HG03571 (cell line): ENCODE data around the gene ATG2A.

ENCODE experiments used
- ATAC-seq: cut with Tn5 transposase; IDR thresholded peaks from one replicate; pipeline ENCODE4 v1.9.1; 2021; ENCODE audit not compliant: unreplicated experiment

ATG2A gene

GRCh38 chr11:64872790-64873488 is 44.1 kb downstream of the ATG2A start:
- ATAC-seq, result no peak

- no peak for ATAC-seq
Measured at GRCh38 chr11:64871492-64871891, 45.5 kb downstream of the ATG2A start.

GRCh38 chr11:64870893-64871466 is 46.0 kb downstream of the ATG2A start:
- no peak for ATAC-seq

GRCh38 chr11:64870176-64870892 is 46.7 kb downstream of the ATG2A start:
- ATAC-seq, result no peak

- ATAC-seq, result no peak
Measured at GRCh38 chr11:64869571-64870175, 47.3 kb downstream of the ATG2A start.

GRCh38 chr11:64868904-64869570 is 48.0 kb downstream of the ATG2A start:
- no peak for ATAC-seq

- ATAC-seq, result no peak
Measured at GRCh38 chr11:64867748-64868462, 49.1 kb downstream of the ATG2A start.

GRCh38 chr11:64866173-64866491 is 50.9 kb downstream of the ATG2A start:
- no peak for ATAC-seq

GRCh38 chr11:64865286-64866172 is 51.5 kb downstream of the ATG2A start:
- ATAC-seq, result peak; percentile 36

GRCh38 chr11:64864473-64865285 is 52.3 kb downstream of the ATG2A start:
- ATAC-seq, result peak; percentile 5

GRCh38 chr11:64864135-64864472 is 52.9 kb downstream of the ATG2A start:
- no peak for ATAC-seq

- ATAC-seq, result no peak
Measured at GRCh38 chr11:64863391-64864060, 53.5 kb downstream of the ATG2A start.

GRCh38 chr11:64862987-64863390 is 54.0 kb downstream of the ATG2A start:
- no peak for ATAC-seq

- no peak for ATAC-seq
Measured at GRCh38 chr11:64861227-64861975, 55.6 kb downstream of the ATG2A start.

GRCh38 chr11:64859542-64860414 is 57.2 kb downstream of the ATG2A start:
- peak; percentile 58 for ATAC-seq

- ATAC-seq, result no peak
Measured at GRCh38 chr11:64858467-64859263, 58.3 kb downstream of the ATG2A start.
